ENCODE measurements around the gene TCF7.

Gene TCF7

DNA sequence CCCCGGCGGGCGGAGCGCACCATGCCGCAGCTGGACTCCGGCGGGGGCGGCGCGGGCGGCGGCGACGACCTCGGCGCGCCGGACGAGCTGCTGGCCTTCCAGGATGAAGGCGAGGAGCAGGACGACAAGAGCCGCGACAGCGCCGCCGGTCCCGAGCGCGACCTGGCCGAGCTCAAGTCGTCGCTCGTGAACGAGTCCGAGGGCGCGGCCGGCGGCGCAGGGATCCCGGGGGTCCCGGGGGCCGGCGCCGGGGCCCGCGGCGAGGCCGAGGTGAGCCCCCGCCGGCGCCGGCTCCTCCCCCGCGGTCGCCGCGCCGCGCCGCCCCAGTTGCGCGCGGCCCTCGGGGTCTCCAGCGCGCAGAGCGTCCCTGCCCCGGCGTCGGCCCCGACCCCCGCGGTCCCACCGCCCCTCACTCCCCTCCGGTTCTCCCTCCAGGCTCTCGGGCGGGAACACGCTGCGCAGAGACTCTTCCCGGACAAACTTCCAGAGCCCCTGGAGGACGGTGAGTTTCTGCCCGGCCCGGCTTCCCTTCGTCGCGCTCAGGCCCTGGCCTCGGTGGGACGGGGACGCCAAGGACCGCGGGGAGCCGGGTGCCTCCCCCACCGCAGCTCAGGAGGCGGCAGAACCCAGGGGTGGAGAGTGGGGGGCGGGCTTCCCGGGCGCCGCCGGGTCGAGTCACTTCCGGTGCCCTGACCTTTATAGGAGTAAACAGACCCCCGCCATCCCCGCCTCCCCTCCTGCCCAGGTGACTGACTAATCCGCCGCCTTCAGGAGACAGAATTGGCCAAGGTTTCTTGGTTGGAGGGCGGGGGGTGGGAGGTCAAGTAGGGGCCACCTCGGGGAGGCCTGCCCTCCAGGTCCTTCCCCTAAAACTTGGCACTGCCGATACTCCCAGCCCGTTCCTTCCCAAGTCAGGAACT lies 665 bp downstream of the TCF7 start:
- TF ChIP-seq CTCF (IDR thresholded peaks at IDR 0.05; ENCODE audit: control extremely low read depth, extremely low read depth, low read depth, missing control alignments): no peak
- POLR2A ChIA-PET: interaction anchor here (0.7 to 1.6 kb wide), 5 partner anchors 10 to 117 kb away, joined by 3 to 7 read pairs (median 5); no protein-coding TSS in a partner anchor
- CTCF ChIA-PET: interaction anchor here (15.2 kb wide), 1 partner anchor 75 kb away, joined by 111 read pairs; no protein-coding TSS in a partner anchor
- peak; percentile 50 for DNase-seq (ENCODE audit: extremely low spot score)

DNA sequence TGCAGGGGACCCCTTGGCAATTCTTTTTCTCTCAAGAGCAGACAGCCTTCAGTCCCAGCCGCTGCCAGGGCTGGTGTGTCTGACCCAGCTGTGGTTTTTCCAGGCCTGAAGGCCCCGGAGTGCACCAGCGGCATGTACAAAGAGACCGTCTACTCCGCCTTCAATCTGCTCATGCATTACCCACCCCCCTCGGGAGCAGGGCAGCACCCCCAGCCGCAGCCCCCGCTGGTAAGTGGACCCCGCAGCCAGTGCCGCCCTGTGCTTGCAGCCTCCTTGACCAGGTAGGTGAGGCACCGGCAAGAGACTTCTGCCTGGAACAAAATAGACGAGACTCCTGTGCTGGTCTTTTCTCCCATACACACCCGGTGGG lies 1.3 kb downstream of the TCF7 start:
- POLR2A ChIA-PET: interaction anchor here (0.9 kb wide), 1 partner anchor 10 kb away, joined by 5 read pairs; no protein-coding TSS in a partner anchor

GRCh38 chr5:134116286-134116685 lies 1.8 kb downstream of the TCF7 start:
- no peak for TF ChIP-seq CTCF (IDR thresholded peaks at IDR 0.05; ENCODE audit: control extremely low read depth, extremely low read depth, low read depth, missing control alignments)
- no peak for DNase-seq (ENCODE audit: extremely low spot score)
- CTCF ChIA-PET: interaction anchor here (15.2 kb wide), 1 partner anchor 76 kb away, joined by 111 read pairs; no protein-coding TSS in a partner anchor
- POLR2A ChIA-PET: interaction anchor here (0.9 kb wide), 1 partner anchor 9 kb away, joined by 5 read pairs; no protein-coding TSS in a partner anchor

More for the DNA sequence above, 1.3 kb downstream of the TCF7 start:
- no peak for DNase-seq (ENCODE audit: extremely low spot score)
- CTCF ChIA-PET: interaction anchor here (15.2 kb wide), 1 partner anchor 75 kb away, joined by 111 read pairs; no protein-coding TSS in a partner anchor
- no peak for TF ChIP-seq CTCF (IDR thresholded peaks at IDR 0.05; ENCODE audit: control extremely low read depth, extremely low read depth, low read depth, missing control alignments)

GRCh38 chr5:134116789-134117761 lies 2.6 kb downstream of the TCF7 start:
- no peak for DNase-seq (ENCODE audit: extremely low spot score)
- ChIA-PET CTCF (interaction anchor here (15.2 kb wide), 1 partner anchor 77 kb away, joined by 111 read pairs; no protein-coding TSS in a partner anchor), POLR2A (interaction anchor here (0.9 kb wide), 1 partner anchor 8 kb away, joined by 5 read pairs; no protein-coding TSS in a partner anchor)
- no peak for TF ChIP-seq CTCF (IDR thresholded peaks at IDR 0.05; ENCODE audit: control extremely low read depth, extremely low read depth, low read depth, missing control alignments)

DNA sequence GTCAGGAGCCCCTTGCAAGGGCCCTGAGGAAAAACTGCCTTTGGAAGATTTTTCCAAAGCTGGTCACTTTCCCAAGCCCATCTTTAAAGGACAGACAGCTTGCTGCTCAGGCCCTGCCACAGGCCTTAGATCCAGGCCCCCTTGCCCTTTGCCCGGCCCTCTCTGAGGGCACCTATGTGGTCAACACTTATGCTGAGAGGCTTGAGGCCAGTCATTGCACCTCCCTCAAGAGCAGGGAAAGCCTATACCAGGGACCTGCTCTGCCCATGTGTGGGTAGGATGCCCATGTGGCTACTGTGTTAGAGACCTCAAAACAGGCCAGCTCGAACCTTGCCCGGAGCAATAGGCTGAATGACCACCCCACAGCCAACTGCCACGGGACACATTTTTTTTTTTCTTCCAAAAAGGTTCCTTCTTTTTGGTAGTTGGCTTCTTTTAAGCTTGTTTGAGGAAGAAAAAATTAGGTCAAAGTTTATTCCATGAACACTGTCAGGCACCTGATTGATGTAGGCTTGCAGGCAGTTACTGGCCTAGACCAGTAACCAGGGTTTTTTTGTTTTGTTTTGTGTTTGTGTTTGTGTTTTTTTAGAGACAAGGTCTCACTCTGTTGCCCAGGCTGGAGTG lies 3.8 kb downstream of the TCF7 start:
- POLR2A ChIA-PET: interaction anchor here (0.6 kb wide), 2 partner anchors 14 to 111 kb away, joined by 3 to 8 read pairs; no protein-coding TSS in a partner anchor
- no peak for DNase-seq (ENCODE audit: extremely low spot score)
- no peak for TF ChIP-seq CTCF (IDR thresholded peaks at IDR 0.05; ENCODE audit: control extremely low read depth, extremely low read depth, low read depth, missing control alignments)
- CTCF ChIA-PET: interaction anchor here (15.2 kb wide), 1 partner anchor 78 kb away, joined by 111 read pairs; no protein-coding TSS in a partner anchor
